K562 (cell line): ENCODE data around the gene NME9. TPM values are rescaled to one million over a fixed set of nuclear protein-coding genes. Genes with fewer than 3 reads are reported as not detected.

ENCODE experiments used
- ATAC-seq: fragments of 200-7000 bp; cut with Tn5 transposase; 3 replicates; pipeline ENCODE4 v1.9.1; 2020; ENCODE audit warnings: moderate library complexity
- BruUV-seq: library from RNA; stranded (reverse); fragments of 400-500 nt; replicated peaks from 2 replicates; lab custom pipeline; 2021; lab: Mats Ljungman, UMichigan
- CTCF ChIA-PET: fragments of 300-600 bp; formaldehyde crosslinking; extraction: SDS; loops from one replicate; lab custom pipeline; 2021; ENCODE audit warnings: low intra/inter-chr PET ratio; lab: Yijun Ruan, JAX
- POLR2A ChIA-PET: fragments of 300-600, 350-650 bp; sonication (Branson Sonifier 250); formaldehyde crosslinking; extraction: SDS; loops from one replicate; lab custom pipeline; 2021; ENCODE audit warnings: antibody characterized with exemption, inconsistent platforms; lab: Yijun Ruan, JAX
- DNase-seq, 4 experiments: peaks; one replicate each; pipeline versions ENCODE4 v3.0.0 to v3.0.0-alpha.2; 2011 to 2018; ENCODE audit warnings: low spot score in 3 of 4, mixed read lengths in 3 of 4; ENCODE audit errors: extremely low read depth in 1 of 4
- FAIRE-seq: peaks from 2 replicates; lab custom pipeline; 2011; peaks lifted over from hg19 to GRCh38; lab: Jason Lieb, UNC
- H2AFZ ChIP-seq: 2 replicates; pipeline ENCODE4 v1.6.0; 2011; ENCODE audit warnings: low read depth, low read length, control low read depth, inconsistent platforms
- H3K27ac ChIP-seq: fragments of 200-600 bp; 3 replicates; pipeline ENCODE4 v1.8.0; 2011; ENCODE audit warnings: low read depth, mild to moderate bottlenecking, control low read depth, inconsistent platforms, low read length, moderate library complexity, mixed read lengths; ENCODE audit errors: extremely low read depth
- H3K27me3 ChIP-seq, 2 experiments: fragments of 300-600 bp in 1 of 2; 2 replicates in 1 of 2; 3 replicates in 1 of 2; pipeline versions ENCODE4 v1.6.0 to v1.8.0; 2011; ENCODE audit warnings: inconsistent platforms in 2 of 2, low read length in 2 of 2, mild to moderate bottlenecking in 1 of 2, mixed read lengths in 1 of 2, moderate library complexity in 1 of 2; ENCODE audit not compliant: control insufficient read depth in 2 of 2, insufficient read depth in 2 of 2
- H3K36me3 ChIP-seq: fragments of 300-600 bp; 3 replicates; pipeline ENCODE4 v1.8.0; 2011; ENCODE audit warnings: mild to moderate bottlenecking, low read length, inconsistent platforms; ENCODE audit not compliant: control insufficient read depth, insufficient read depth
- H3K4me1 ChIP-seq, 2 experiments: fragments of 200-600 bp in 1 of 2; replicated peaks in 1 of 2; 2 replicates in 1 of 2; 3 replicates in 1 of 2; pipeline versions ENCODE4 v1.5.1 to v1.8.0; 2011; ENCODE audit warnings: inconsistent platforms in 2 of 2, low read length in 2 of 2, mild to moderate bottlenecking in 1 of 2, mixed read lengths in 1 of 2, moderate library complexity in 1 of 2; ENCODE audit not compliant: control insufficient read depth in 2 of 2, insufficient read depth in 2 of 2
- H3K4me2 ChIP-seq: 2 replicates; pipeline ENCODE4 v1.6.1; 2011; ENCODE audit warnings: low read length, control low read depth, inconsistent platforms, mixed read lengths; ENCODE audit not compliant: insufficient read depth
- H3K4me3 ChIP-seq: fragments of 200-600 bp; sonication (generic), shearing (Covaris generic); 2 replicates; pipeline ENCODE4 v1.5.1; 2016; ENCODE audit warnings: control low read depth, inconsistent platforms
- H3K79me2 ChIP-seq: fragments of 200-600 bp; 3 replicates; pipeline ENCODE4 v1.8.0; 2011; ENCODE audit warnings: low read length, inconsistent platforms; ENCODE audit not compliant: control insufficient read depth, insufficient read depth
- H3K9ac ChIP-seq, 2 experiments: 2 replicates each; pipeline versions ENCODE4 v1.6.0 to v1.6.1; 2011; ENCODE audit warnings: low read depth in 2 of 2, low read length in 2 of 2, control low read depth in 1 of 2, inconsistent platforms in 1 of 2, mild to moderate bottlenecking in 1 of 2, mixed read lengths in 1 of 2; ENCODE audit not compliant: insufficient read depth in 1 of 2
- H3K9me1 ChIP-seq: one replicate; pipeline ENCODE4 v1.6.0; 2011; ENCODE audit warnings: inconsistent platforms, mild to moderate bottlenecking, low read length, moderate library complexity; ENCODE audit not compliant: control insufficient read depth, insufficient read depth
- H3K9me3 ChIP-seq: replicated peaks from 2 replicates; pipeline ENCODE4 v1.5.1; 2011; ENCODE audit warnings: low read depth, low read length, inconsistent platforms; ENCODE audit not compliant: control insufficient read depth, insufficient read depth
- H4K20me1 ChIP-seq: replicated peaks from 2 replicates; pipeline ENCODE4 v1.6.1; 2011; ENCODE audit warnings: low read length, inconsistent platforms, mixed read lengths; ENCODE audit not compliant: control insufficient read depth, insufficient read depth
- MEIS2 ChIP-seq: fragments of 450-650 bp; IDR thresholded peaks from 2 replicates; pipeline ENCODE4 v1.6.1; 2014; ENCODE audit warnings: mild to moderate bottlenecking; ENCODE audit not compliant: partially characterized antibody
- SLC30A9 ChIP-seq: fragments of 250-450 bp; sonication (Bioruptor Pico); IDR thresholded peaks from 2 replicates; pipeline ENCODE4 v1.8.0; 2022; ENCODE audit warnings: mild to moderate bottlenecking, moderate library complexity
- WGBS: fragments of 100-300 bp; shearing (Covaris generic); methylation state at CpG from one replicate; pipeline ENCODE4 v1.1.6; 2016; ENCODE audit warnings: low coverage, mixed read lengths; ENCODE audit not compliant: insufficient coverage; ENCODE audit errors: missing lambda C conversion rate; 5-methylcytosine and 5-hydroxymethylcytosine counted together
- in situ Hi-C: fragments of 300-500 bp; cut with MboI; formaldehyde crosslinking; loops from 4 replicates; pipeline ENCODE4 v1.15.0; 2018; ENCODE audit warnings: inconsistent platforms, mixed read lengths
- intact Hi-C: fragments of 100-400 bp; cut with micrococcal nuclease; formaldehyde crosslinking; loops from 2 replicates; pipeline ENCODE4 v1.14.2; 2022
- polyA plus RNA-seq, 8 experiments: library from polyadenylated mRNA; depleted of rRNA in 4 of 8; stranded (reverse) in 5 of 8; unstranded in 3 of 8; fragments of >200 nt; fragmentation: Nextera tagmentation in 2 of 8; fragmentation: Illumina TruSeq in 1 of 8; extraction: Ambion mirVana in 2 of 8; extraction: Trizol in 1 of 8; gene quantifications; 2 replicates each; pipeline versions ENCODE4 v1.2.1 to v1.2.3, GENCODE V29; 2011 to 2014; ENCODE audit warnings: inconsistent platforms in 1 of 8, missing spikeins in 1 of 8
- total RNA-seq, 7 experiments: library from RNA; depleted of rRNA in 6 of 7; stranded (reverse); fragments of >200 nt in 6 of 7; fragmentation: Illumina TruSeq in 2 of 7; extraction: Trizol in 2 of 7; gene quantifications; 2 replicates each; pipeline versions ENCODE4 v1.2.1 to v1.2.3, GENCODE V29; 2011 to 2021; ENCODE audit warnings: low replicate concordance in 1 of 7
- TF ChIP-seq, protein P1 (sequence below), 2 experiments: IDR thresholded peaks in 1 of 2; conservative IDR thresholded peaks in 1 of 2; 2 replicates each; pipeline ENCODE4 v1.6.1; 2016; ENCODE audit warnings: low read depth in 2 of 2, mild to moderate bottlenecking in 1 of 2, missing compliant biosample characterization in 1 of 2, missing genetic modification characterization in 1 of 2, moderate library complexity in 1 of 2
- TF ChIP-seq, protein P2 (sequence below): IDR thresholded peaks from 3 replicates; pipeline ENCODE4 v1.6.1; 2011; ENCODE audit warnings: borderline replicate concordance, mild to moderate bottlenecking, moderate library complexity; ENCODE audit not compliant: insufficient read length; ENCODE audit errors: extremely low read depth
- TF ChIP-seq, protein P3 (sequence below): fragments of 450-650 bp; IDR thresholded peaks from 2 replicates; pipeline ENCODE4 v1.6.1; 2016

The NME9 gene
- total and polyA plus RNA-seq, 9 of the 15 experiments (the other 6 are each of a cell fraction or from before 2014, with no cell fraction given) = 0.05 to 0.15 (median 0.13) TPM; not detected in 6

DNA sequence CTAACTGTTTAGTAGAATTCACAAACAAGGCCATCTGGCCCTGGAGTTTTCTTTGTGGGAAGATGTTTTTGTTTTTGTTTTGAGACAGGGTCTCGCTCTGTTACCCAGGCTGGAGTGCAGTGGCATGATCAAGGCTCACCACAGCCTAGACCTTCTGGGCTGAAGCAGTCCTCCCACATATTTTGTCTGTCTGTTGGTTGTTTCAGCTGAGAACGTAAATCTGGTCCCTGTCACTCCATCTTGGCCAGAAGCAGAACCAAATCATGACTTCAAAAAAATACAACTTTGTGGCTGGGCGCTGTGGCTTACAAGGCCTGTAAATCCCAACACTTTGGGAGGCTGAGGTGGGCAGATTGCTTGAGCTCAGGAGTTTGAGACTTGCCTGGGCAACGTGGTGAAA lies 45.8 kb upstream of the NME9 start:
- Histone ChIP-seq H3K4me3 (no peak overlapping the region), H3K79me2 (no peaks in the 10 kb centered on the region), H3K4me2 (no peak overlapping the region), H2AFZ (no peak overlapping the region), H3K9me1 (no peaks in the 10 kb centered on the region), H4K20me1 (no peaks in the 10 kb centered on the region), H3K4me1 (no peaks in the 10 kb centered on the region; a peak in 1 of 5 replicates), H3K36me3 (no peaks in the 10 kb centered on the region), H3K9ac (no peak overlapping the region), H3K27me3 (0 out of 5 replicates have a peak, but pooled peaks cover 0 to under 1% of the 10 kb centered on the region in 2 experiments), H3K27ac (no peak overlapping the region), H3K9me3 (no peaks in the 10 kb centered on the region)
- 22% methylated on average over 4 of the region's 4 CpGs for WGBS
- in situ Hi-C loops = no loop called here
- FAIRE-seq = no peak
- TF ChIP-seq MEIS2 (peak; percentile 49), SLC30A9 (no peak)
- TF ChIP-seq, protein P1, sequence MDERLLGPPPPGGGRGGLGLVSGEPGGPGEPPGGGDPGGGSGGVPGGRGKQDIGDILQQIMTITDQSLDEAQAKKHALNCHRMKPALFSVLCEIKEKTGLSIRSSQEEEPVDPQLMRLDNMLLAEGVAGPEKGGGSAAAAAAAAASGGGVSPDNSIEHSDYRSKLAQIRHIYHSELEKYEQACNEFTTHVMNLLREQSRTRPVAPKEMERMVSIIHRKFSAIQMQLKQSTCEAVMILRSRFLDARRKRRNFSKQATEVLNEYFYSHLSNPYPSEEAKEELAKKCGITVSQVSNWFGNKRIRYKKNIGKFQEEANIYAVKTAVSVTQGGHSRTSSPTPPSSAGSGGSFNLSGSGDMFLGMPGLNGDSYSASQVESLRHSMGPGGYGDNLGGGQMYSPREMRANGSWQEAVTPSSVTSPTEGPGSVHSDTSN (CRISPR knock-in tag; IDR thresholded peaks at IDR 0.05; ENCODE audit: low read depth) = no peak
- TF ChIP-seq, protein P1 (tag; conservative IDR thresholded peaks at IDR 0.05; ENCODE audit: low read depth) = peak; percentile 38; the same call in 1 of the 2 replicates
- TF ChIP-seq, protein P2, sequence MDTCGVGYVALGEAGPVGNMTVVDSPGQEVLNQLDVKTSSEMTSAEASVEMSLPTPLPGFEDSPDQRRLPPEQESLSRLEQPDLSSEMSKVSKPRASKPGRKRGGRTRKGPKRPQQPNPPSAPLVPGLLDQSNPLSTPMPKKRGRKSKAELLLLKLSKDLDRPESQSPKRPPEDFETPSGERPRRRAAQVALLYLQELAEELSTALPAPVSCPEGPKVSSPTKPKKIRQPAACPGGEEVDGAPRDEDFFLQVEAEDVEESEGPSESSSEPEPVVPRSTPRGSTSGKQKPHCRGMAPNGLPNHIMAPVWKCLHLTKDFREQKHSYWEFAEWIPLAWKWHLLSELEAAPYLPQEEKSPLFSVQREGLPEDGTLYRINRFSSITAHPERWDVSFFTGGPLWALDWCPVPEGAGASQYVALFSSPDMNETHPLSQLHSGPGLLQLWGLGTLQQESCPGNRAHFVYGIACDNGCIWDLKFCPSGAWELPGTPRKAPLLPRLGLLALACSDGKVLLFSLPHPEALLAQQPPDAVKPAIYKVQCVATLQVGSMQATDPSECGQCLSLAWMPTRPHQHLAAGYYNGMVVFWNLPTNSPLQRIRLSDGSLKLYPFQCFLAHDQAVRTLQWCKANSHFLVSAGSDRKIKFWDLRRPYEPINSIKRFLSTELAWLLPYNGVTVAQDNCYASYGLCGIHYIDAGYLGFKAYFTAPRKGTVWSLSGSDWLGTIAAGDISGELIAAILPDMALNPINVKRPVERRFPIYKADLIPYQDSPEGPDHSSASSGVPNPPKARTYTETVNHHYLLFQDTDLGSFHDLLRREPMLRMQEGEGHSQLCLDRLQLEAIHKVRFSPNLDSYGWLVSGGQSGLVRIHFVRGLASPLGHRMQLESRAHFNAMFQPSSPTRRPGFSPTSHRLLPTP = no peak
- TF ChIP-seq, protein P3, sequence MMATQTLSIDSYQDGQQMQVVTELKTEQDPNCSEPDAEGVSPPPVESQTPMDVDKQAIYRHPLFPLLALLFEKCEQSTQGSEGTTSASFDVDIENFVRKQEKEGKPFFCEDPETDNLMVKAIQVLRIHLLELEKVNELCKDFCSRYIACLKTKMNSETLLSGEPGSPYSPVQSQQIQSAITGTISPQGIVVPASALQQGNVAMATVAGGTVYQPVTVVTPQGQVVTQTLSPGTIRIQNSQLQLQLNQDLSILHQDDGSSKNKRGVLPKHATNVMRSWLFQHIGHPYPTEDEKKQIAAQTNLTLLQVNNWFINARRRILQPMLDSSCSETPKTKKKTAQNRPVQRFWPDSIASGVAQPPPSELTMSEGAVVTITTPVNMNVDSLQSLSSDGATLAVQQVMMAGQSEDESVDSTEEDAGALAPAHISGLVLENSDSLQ = peak; percentile 24; the same call in 1 of the 2 replicates
- ATAC-seq = no peak
- ChIA-PET POLR2A (no interaction called here), CTCF (no interaction called here)
- no peak for DNase-seq
- no TSS peak for BruUV-seq
- intact Hi-C loops = no loop called here
